Cardiac fibroblast (primary cell): ENCODE measurements around the gene TMEM114.

Experiments
- DNase-seq, 2 donors: peaks; one replicate each; pipeline versions ENCODE4 v3.0.0 to v3.0.0-alpha.2; 2010; ENCODE audit warnings: low read depth in 2 of 2
- H3K4me3 ChIP-seq, 2 donors: replicated peaks in 1 of 2; 1 replicate in 1 of 2; 2 replicates in 1 of 2; pipeline ENCODE4 v1.5.1; 2011; ENCODE audit warnings: low read depth in 2 of 2, low read length in 2 of 2, mild to moderate bottlenecking in 2 of 2, moderate library complexity in 1 of 2
- CTCF ChIP-seq: IDR thresholded peaks from one replicate; pipeline ENCODE4 v1.5.1; 2011; ENCODE audit warnings: low read depth, mild to moderate bottlenecking, low read length, inconsistent platforms

Gene TMEM114

GRCh38 chr16:8595783-8596182, 5.5 kb upstream of the TMEM114 start:
- TF ChIP-seq CTCF = no peak
- no peak overlapping the region for H3K4me3 ChIP-seq
- no peak for DNase-seq

GRCh38 chr16:8594149-8594666, 3.9 kb upstream of the TMEM114 start:
- DNase-seq = peak in 1 of 2 donors; percentile 42
- TF ChIP-seq CTCF = no peak
- H3K4me3 ChIP-seq = no peak overlapping the region

GRCh38 chr16:8591451-8591850, 1.1 kb upstream of the TMEM114 start:
- no peak for DNase-seq
- TF ChIP-seq CTCF = no peak
- no peak overlapping the region for H3K4me3 ChIP-seq

- H3K4me3 ChIP-seq = no peak overlapping the region
- TF ChIP-seq CTCF = no peak
- no peak for DNase-seq
Measured at GRCh38 chr16:8590811-8591210, 500 bp upstream of the TMEM114 start.

- H3K4me3 ChIP-seq = no peak overlapping the region
- no peak for TF ChIP-seq CTCF
- no peak for DNase-seq
Measured at GRCh38 chr16:8589057-8589899, 1.0 kb downstream of the TMEM114 start.

GRCh38 chr16:8588682-8589056, 1.6 kb downstream of the TMEM114 start:
- no peak for TF ChIP-seq CTCF
- DNase-seq = no peak
- H3K4me3 ChIP-seq = no peak overlapping the region
